ENCODE results near the gene ZBTB7C. TPM values are rescaled to one million over a fixed set of nuclear protein-coding genes. Genes with fewer than 3 reads are reported as not detected.

Gene ZBTB7C
- total and polyA plus RNA-seq, 10 of the 15 experiments (the other 5 are each of a cell fraction or from before 2014, with no cell fraction given) = under 0.01 to 0.08 (median 0.01) TPM; not detected in 7

- FAIRE-seq = no peak
- ChIA-PET SMC1A (ENCODE audit: uncharacterized antibody, unreplicated experiment) (no interaction called here), RAD21 (ENCODE audit: unreplicated experiment) (no interaction called here), CTCF (no interaction called here), POLR2A (interaction anchor here (0.6 kb wide), 1 partner anchor 1021 kb away, joined by 3 read pairs; no protein-coding TSS in a partner anchor)
- in situ Hi-C loops (cut with MboI) = no loop called here
- no peak for ATAC-seq
- Histone ChIP-seq H4K20me1 (ENCODE audit: control insufficient read depth, insufficient read depth) (no peaks in the 10 kb centered on the region), H3K4me3 (no peak overlapping the region), H3K9me3 (replicated peaks; ENCODE audit: control insufficient read depth, insufficient read depth, low read length) (no peaks in the 10 kb centered on the region), H3K27ac (ENCODE audit: control insufficient read depth, insufficient read depth) (no peak overlapping the region), H2AFZ (ENCODE audit: control insufficient read depth, low read depth, low read length) (no peak overlapping the region), H3K4me2 (ENCODE audit: control insufficient read depth, insufficient read depth) (no peak overlapping the region), H3K9ac (ENCODE audit: control insufficient read depth, insufficient read depth, low read length) (no peak overlapping the region), H3K36me3 (ENCODE audit: control insufficient read depth in 2 of 2, insufficient read depth in 2 of 2, low read length in 1 of 2) (no peaks in the 10 kb centered on the region), H3K27me3 (replicated peaks in 1 of 2; ENCODE audit: control insufficient read depth in 2 of 2, insufficient read depth in 2 of 2, low read length in 1 of 2) (peaks cover 3 to 4% of the 10 kb centered on the region in 2 experiments; a peak in 2 of 4 replicates), H3K4me1 (ENCODE audit: control insufficient read depth, insufficient read depth, low read length) (no peaks in the 10 kb centered on the region), H3K79me2 (ENCODE audit: control insufficient read depth, insufficient read depth, low read length) (no peaks in the 10 kb centered on the region)
- no TSS peak for BruUV-seq (replicated peaks)
- 26% methylated on average over 7 of the region's 7 CpGs for WGBS (ENCODE audit: insufficient coverage, insufficient replicate concordance, low lambda C conversion rate, missing lambda C conversion rate)
- intact Hi-C loops (cut with micrococcal nuclease; ENCODE audit: unreplicated experiment) = no loop called here
- DNase-seq (ENCODE audit: low read depth, low spot score) = no peak
- TF ChIP-seq NBN (IDR thresholded peaks at IDR 0.05) (no peak), RAD51 (IDR thresholded peaks at IDR 0.05) (no peak), MYB (IDR thresholded peaks at IDR 0.05; ENCODE audit: borderline replicate concordance, low read depth, low read length) (no peak), ZNF592 (IDR thresholded peaks at IDR 0.05) (no peak), ZBTB33 (IDR thresholded peaks at IDR 0.05) (no peak), IKZF1 (conservative IDR thresholded peaks at IDR 0.05) (no peak), ZNF207 (IDR thresholded peaks at IDR 0.05; ENCODE audit: borderline replicate concordance) (no peak), PRDM15 (CRISPR knock-in tag; IDR thresholded peaks at IDR 0.05) (no peak), DPF2 (IDR thresholded peaks at IDR 0.05) (no peak), PAX5 (IDR thresholded peaks at IDR 0.05; ENCODE audit: borderline replicate concordance, low read depth, low read length) (no peak), NR2C2 (IDR thresholded peaks at IDR 0.05; ENCODE audit: borderline replicate concordance, control insufficient read depth, insufficient read length, low read depth) (no peak), USF1 (IDR thresholded peaks at IDR 0.05; ENCODE audit: borderline replicate concordance, extremely low read length, insufficient read depth, low read depth, low read length) (no peak), HDAC6 (IDR thresholded peaks at IDR 0.05; ENCODE audit: unreplicated experiment) (no peak), CBFB (IDR thresholded peaks at IDR 0.05; ENCODE audit: low read depth) (no peak), TCF7 (IDR thresholded peaks at IDR 0.05; ENCODE audit: borderline replicate concordance) (no peak), ZSCAN29 (IDR thresholded peaks at IDR 0.05) (no peak)
Measured at GRCh38 chr18:48190994-48191393, 218.2 kb downstream of the ZBTB7C start.

All from GM12878 (cell line).